NT2/D1 (cell line): ENCODE data around the gene GPR176.

Source experiments
- SUZ12 ChIP-seq: IDR thresholded peaks from 2 replicates; pipeline ENCODE4 v1.6.1; 2011; ENCODE audit not compliant: insufficient read length, insufficient read depth; ENCODE audit errors: extremely low read depth
- YY1 ChIP-seq: IDR thresholded peaks from 2 replicates; pipeline ENCODE4 v1.6.1; 2011; ENCODE audit not compliant: insufficient read length, insufficient read depth
- ZNF274 ChIP-seq: IDR thresholded peaks from 2 replicates; pipeline ENCODE4 v1.6.1; 2011; ENCODE audit warnings: mild to moderate bottlenecking, low read depth, low read length

DNA sequence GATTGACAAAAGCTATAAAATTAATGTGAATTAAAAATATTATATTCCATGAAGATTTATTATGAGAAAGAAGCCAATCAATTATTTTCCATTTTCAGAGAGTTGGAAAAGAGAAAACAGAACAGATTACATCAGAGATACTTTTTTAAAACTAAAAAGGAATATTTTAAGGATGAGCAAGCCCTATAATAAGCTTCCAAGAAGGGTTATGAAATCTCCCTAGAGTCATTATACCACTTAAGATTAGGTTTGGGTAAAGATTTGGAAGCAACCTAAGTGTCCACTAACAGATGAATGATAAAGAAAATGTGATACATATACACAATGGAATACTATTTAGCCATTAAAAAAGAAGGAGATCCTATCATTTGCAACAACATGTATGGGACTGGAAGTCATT lies 85.8 kb downstream of the GPR176 start:
- no peak for TF ChIP-seq ZNF274
- no peak for TF ChIP-seq YY1
- TF ChIP-seq SUZ12 = no peak
